ENCODE data around the gene PSMD2.

Gene PSMD2

GRCh38 chr3:184357248-184358123 is 58.4 kb downstream of the PSMD2 start:
- DNase-seq (ENCODE audit: low spot score) = no peak

DNA sequence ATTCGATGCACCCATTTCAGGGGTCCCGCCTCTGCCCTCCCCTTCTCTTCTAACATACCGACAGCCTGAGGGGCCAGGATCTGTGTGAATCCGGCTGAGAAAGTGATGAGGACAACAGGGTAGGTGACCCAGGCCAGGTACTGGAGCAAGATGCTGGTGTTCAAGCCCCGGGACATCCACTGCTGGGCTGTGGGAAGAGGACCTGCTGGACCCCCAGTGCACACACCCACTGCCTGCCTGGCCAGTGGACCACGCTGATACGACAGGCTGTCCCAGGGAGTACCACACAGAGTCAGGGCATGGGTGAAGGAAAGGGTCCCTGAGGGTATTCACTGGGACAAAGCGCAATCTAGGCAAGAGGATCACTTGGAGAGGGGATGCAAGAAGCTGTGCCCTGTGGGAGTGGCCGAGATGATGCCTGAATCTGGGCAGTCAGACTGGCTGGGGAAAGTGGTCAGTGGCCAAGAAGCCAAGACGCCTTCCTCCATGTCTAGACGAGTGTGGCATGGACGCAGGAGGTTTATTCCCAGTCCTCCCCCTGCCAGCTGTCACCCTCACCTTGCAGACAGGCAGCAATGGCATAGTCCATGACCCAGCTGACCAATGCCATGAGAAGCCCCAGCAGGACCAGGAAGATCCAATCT is 59.2 kb downstream of the PSMD2 start:
- DNase-seq (ENCODE audit: low spot score) = no peak
